HG03460 (cell line): Measurements from ENCODE around the gene CDKAL1.
"Not testable (repeated sequence)": the region's sequence is repeated elsewhere in the genome, so short reads cannot be mapped to it uniquely, and the experiment has no call there.

Source experiments
- ATAC-seq: cut with Tn5 transposase; IDR thresholded peaks from one replicate; pipeline ENCODE4 v1.9.1; 2021; ENCODE audit not compliant: unreplicated experiment

The CDKAL1 gene

DNA sequence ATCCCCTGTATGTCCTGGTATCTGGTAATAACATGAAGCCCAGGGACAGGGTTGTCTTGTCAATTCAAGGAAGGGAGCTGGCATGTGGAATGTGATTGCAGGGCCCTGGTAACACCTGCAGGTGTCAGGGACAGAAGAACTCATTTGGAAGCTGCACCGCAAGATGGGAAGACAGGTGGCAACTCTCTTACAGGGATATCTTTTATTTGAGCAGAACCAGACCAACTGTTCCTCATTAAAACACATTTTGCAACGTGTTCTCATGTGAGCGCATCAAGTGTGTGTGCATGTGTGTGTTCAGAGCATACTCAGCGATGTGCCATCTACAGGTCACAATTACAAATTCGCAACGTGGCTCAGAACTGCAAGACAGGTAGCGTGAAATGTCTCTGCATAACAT, 688.4 kb downstream of the CDKAL1 start:
- ATAC-seq = no peak

DNA sequence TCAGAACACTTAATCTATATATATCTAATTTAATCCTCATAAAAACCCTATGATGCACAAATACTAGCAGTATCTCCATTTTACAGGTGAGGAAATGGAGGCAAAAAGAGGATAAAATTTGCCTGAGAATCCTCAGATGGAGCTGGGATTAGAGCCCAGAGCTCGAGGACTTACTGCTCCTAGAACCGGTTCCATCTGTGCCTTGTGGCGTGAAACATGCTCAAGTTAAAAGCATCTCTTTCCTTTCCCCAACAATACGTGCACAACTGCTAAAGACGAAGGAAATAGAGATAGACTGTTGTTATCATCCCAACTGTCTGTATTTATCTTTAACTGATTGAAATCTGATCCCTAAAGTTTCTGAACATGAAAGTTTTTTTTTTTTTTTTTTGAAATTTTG, 691.7 kb downstream of the CDKAL1 start:
- ATAC-seq = no peak

DNA sequence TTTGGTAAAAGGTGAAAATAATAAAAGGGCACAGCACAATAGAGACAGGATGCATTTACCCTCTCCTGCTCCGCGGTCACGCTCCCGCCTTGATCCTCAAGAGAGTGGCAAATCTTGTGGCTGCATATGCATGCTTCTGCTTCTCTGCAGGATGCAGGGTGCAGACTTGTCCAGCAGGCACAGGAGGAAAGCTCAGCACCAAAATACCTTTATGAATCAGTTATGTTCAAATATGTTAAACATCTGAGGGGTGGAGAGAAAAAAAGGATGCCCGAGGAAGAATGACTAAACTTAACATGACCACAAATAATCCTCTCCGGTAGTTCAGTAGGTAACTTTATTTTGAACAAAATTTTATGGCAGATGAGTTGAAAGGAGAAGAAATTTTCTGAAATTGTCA, 693.2 kb downstream of the CDKAL1 start:
- no peak for ATAC-seq

DNA sequence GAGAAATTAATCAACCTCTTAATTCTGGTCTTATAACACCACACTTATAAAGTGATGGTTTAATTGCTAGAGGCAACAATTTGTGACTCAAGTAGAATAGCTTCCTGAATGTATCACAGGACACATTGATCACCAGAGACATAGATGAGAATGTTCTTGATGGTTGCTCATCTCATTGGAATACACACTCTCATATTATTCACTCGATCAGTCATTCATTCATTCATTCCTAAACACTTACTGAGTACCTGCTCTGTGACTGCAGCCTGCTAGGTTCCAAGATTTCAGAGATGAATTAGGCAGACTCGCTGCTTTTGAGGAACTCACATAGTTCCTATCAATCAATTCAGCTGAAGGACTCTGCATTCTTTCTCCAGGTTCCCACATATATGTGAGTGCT, 694.2 kb downstream of the CDKAL1 start:
- ATAC-seq = no peak

DNA sequence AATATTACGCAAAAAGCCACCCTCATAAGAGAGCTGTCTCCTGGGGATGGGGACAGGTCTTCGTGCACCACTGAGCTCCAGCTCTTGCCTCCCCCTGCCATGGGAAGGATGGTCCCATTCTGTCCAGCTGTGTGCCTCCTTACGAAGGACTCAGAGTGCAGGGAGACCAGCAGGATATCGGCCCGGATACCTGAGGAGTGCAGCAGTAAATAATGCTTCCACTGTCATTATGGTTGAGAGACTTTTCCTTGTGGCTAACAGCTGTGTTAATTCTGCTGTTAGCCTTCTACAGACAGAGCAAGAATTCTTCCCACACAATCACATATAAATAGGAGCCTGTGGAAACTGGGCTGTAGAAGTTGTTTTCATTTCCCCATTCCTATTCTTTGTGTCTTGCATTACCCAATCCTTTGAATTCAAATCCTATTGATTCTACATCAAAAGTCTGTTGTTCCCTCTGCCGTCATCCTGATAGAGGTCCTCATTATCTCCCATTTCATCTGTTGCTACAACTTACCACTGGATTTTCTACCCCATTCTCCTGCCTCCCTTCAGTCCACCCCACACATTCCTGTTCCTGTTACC, 694.7 kb downstream of the CDKAL1 start:
- ATAC-seq = no peak

DNA sequence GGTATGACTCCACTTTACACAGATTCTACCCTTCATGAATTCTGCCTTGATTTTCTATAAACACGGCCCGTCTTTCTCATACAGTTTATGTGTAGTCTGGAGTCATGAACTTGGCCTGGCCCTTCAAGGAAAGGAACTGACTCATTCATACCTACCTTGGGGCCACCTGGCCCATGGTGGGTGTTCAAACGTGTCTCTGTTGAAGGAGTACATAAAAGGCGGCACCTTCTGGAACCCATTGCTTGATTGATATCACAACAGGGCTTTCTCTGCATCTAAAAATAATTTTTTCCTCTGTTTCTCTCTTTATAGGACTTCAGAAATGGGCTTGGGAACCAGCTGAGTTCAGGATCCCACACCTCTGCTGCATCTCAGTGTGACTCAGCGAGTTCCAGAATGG, 696.3 kb downstream of the CDKAL1 start:
- no peak for ATAC-seq

DNA sequence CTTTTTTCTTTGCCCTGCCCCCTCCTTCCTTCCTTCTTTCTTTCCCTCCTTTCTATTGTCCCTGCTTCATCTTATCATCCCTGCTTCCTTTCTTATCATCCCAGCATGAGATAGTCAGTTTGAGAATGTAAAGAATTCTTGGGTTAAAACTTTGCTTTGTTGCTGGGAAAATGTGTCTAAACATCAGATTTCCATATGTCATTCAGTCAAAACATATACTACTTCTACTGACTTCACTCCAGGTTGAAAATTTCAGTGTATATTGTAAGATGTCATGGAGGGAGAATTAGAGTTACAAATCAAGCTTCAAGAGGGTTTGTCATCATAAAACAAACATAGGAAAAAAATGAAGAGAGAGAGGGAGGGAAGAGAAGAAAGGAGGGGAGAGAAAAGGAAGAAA, 700.9 kb downstream of the CDKAL1 start:
- no peak for ATAC-seq

DNA sequence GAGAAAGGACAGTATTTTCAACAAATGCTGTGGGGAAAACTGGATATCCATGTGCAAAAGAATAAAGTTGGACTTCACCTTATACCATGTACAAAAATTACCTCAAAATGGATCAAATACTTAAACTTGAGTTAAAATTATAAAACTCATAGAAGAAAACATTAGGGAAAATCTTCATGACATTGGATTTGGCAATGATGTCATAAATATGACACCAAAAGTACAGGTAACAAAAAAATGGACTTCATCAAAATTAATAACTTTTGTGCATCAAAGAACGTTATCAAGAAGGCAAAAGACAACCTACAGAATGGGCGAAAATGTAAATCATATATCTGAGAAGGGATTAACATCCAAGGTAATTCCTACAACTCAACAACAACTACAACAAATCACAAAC, 704.0 kb downstream of the CDKAL1 start:
- ATAC-seq = no peak

DNA sequence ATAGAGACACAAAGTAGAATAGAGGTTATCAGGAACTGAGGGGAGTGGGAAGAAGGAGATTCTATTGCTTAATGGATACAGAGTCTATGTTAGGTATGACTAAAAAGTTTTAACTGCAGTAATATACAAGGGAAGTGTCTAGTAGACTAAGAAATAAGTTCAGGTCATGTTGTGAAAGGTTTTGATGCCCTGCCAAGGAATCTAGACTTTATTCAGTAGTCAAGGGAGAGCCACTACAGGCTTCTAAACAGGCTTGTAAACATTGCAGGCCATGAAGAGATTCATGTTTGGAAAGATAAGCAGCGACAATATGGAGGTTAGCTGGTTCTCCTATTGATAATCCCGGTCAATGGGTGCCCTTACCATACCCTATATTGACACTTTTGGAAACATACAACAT, 706.5 kb downstream of the CDKAL1 start:
- no peak for ATAC-seq

DNA sequence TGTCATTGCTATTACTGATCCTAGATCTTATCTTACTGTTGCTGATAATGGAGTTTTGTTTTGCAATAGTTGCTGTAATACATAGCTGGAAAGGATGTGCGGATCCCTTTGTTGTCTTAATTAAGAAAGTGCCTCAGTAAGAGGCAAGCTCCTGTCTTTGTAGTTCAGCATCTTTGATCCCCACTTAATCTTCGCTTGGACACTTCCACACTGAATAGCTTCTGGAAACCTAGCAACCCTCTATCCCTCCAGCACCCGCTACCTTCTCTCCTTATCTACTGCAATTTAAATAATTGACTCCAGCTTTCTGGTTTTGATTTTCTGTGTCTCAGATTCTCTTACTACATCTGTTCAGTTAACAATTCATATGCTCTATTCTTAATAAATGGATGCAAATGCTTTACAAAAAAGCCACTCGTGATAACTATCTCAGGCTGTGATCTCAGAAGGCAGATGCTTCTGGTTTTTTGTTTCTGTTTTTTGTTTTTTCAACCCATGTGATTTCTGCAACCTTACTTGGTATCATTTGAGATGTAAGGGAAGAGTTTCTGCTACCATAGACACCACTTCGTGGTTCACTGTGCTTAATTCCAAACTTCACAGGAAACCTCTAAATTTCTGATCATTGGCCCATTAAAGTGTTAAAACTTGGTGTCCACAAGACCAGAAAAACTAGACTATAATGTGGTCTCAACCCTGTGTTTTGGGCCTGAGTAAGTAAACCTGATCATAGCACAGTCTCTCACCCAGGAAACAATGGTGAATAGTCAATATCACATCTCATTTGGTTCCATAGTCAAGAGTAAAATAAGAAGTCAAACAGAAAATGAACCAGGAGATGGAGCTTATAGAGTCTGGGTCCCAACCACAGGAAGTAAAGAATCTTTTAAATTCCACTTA, 707.2 kb downstream of the CDKAL1 start:
- ATAC-seq = no peak

DNA sequence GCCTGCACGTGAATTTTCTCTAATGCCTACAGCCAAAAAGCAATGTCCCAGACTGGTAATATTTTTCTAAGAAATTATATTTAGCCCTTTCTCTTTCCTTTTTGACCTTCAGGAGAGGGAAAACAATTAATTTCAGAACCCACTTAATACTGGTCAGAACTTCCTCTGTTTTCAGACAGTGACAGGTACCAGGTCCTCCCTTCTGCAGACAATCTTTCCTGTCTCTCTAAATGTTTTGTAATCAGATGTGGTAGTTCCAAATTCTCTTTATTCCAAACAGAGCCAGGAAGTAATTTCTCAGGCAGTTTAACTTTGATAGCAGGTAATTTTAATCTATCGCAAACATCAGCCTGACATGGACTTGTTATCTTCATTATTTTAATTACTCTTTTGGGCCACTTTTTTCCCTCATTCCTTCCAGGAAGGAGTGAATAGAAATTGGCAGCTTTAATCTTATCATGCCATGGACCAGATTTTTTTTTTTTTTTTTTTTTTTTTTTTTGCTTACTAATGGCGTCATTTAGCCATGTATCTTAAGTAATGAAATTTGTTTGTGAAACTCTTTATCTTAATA, 710.7 kb downstream of the CDKAL1 start:
- ATAC-seq = no peak

DNA sequence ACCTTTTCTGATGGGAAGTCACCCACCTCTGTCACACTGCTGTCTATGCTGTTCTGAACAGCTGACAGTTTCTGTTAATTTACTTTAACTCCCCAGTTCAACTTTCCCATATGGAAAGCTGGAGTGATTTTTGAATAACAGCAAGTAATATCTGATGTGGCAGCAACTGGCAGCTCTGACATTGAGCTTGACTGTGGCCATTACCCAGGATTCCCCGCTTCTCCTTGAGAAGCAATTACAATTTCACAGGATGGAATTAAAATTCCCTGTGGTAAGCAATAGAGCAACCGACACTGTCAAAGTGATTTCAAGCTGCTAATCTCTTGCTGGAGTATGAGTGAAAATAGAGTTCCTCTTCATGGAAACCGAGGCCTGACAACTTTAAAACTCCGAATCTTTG, 711.2 kb downstream of the CDKAL1 start:
- ATAC-seq = no peak

DNA sequence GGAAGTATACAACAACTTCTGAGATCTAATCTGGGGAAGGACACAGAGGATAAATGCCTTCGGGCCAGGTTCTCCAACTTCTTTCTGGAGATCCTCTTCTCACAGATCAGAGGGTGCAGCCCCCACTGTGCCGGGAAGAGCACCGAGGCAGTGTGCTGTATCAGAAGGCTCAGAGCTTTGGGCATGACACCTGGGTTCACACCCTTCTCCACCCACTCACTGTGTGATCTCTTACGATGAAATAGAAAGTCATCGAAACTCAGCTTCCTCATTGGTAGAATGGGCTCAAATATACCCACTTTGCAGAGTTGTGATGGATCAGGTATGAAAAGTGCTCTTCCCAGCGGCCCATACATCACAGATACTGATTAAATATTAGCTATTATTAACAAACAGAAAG, 711.8 kb downstream of the CDKAL1 start:
- no peak for ATAC-seq

DNA sequence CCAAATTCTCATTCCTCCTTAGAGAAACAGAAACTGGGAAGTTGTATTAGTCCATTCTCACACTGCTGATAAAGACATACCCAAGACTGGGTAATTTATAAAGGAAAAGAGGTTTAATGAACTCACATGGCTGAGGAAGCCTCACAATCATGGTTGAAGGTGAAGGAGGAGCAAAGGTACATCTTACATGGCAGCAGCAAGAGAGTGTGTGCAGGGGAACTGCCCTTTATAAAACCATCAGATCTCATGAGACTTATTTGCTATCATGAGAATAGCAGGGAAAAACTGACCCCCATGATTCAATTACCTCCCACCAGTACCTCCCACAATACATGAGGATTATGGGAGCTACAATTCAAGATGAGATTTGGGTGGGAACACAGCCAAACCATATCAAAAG, 720.2 kb downstream of the CDKAL1 start:
- not testable (repeated sequence) for ATAC-seq

DNA sequence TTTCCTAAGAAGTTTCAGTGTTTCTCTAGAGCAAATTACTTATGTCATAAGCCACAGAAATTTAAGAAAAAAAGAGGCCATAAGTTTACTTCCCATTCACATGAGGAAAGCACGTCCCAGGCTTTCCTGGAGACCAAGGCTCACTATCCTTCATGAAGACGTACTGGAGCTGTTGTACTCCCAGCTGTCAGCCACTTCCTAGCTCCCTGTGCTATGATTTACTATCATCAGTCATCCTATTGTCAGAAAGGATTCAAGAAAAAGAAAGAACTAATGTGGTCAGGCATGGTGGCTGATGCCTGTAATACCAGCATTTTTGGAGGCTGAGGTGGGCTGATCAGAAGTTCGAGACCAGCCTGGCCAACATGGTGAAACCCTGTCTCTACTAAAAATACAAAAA, 721.9 kb downstream of the CDKAL1 start:
- no peak for ATAC-seq

DNA sequence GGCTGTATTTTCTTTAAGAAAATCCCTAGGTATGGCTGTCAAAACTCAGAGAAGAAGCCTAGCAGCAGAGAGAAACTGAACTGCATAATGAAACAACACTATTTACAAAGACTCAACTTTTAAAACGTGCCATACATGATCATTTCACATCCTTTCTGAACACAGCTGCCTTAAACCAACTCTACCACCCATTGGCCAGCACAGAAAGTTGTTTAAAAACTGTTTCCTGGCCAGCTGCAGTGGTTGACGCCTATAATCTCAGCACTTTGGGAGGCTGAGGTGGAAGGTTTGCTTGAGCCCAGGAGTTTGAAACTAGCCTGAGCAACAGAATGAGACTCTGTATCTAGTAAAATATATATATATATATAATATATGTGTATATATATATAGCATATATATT, 722.9 kb downstream of the CDKAL1 start:
- ATAC-seq = no peak

DNA sequence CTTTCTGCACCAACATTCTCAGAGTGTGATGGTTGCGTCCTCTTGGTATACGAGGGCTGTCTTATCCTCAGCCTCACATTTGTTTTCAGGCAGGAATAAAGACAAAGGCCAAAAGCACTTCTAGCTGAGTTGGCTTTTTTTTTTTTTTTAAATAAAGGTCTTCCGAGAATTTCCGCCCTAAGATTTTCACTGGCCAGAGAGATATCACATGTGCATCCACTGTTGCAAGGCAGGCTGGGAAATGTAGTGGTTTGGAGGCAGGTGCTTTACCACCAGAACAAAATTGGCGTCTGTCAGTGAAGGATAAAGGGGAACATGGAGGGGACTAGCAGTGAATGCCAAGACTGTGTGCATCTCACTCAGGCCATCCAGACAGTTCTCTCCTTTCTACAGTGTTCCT, 724.4 kb downstream of the CDKAL1 start:
- no peak for ATAC-seq

DNA sequence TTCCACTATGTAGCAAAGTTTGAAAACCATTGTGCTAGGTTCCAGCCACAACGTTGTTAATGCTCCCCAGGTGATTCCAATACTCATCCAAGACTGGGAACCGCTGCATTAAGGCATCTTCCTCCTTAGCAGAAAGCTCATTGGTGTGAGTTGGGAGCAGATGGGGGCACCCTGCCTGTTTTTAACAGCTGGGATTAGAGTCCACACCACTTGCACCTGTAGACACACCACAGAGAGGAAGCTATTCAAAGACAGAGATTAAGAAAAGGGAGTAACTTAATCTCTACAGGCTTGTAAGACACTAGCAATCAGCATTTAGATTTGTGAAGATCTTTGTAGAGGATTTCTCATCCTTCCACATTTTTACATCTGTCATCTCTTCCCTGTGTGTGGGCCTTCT, 725.4 kb downstream of the CDKAL1 start:
- no peak for ATAC-seq

DNA sequence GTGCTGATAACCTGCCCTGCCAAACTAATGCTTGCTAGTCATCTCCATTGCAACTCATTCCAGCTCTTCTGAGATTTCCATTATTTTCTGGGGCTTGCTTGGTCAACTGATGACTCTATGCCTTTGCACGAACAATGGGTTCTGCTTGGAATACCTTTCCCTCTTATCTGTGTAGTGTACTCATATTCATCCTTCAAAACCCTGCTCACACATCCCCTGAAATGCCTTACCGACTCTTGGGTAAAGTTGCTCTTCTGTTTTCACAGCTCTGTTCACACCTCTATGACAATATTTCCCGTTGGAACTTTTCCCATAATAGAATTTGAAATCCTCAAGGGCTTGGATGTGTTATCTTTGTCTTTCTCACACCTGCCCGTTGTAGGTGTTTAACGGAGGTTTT, 728.2 kb downstream of the CDKAL1 start:
- ATAC-seq = no peak

DNA sequence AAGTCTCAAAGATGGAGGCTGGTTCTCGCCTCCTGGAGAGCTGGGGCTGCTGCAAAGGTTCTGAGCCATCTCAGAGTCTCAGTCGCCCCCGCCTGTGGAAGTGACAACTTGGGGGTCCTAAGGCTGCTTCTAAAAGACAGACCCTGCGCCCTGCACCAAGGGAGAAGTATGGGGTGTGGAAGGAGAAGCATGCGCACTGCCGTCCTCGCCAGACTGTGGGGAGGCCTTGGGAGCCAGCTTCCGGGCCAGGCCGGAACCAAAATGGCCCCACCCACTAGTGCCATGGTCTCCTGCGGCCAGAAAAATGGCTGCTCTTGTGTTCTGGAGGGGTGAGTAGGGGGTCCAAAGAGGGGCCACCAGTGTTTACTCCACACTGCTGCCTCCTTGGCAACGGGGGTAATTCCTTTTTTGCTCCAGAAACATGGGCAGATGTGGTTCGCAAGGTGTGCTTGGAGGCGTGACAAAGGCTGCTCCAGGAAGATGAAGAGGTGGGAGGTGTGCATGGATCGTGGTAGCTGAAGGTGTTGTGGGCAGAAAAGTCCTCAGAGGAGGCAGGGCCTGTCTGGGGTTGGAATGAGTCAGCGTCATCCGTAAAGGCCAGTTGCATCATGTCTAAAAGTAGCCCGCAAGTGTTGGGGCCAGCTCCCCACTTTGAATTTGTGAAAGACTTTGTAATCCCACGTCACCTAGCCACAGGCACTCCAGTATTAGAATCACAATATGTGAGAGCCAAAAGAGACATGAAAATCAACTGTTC, 729.5 kb downstream of the CDKAL1 start:
- no peak for ATAC-seq

DNA sequence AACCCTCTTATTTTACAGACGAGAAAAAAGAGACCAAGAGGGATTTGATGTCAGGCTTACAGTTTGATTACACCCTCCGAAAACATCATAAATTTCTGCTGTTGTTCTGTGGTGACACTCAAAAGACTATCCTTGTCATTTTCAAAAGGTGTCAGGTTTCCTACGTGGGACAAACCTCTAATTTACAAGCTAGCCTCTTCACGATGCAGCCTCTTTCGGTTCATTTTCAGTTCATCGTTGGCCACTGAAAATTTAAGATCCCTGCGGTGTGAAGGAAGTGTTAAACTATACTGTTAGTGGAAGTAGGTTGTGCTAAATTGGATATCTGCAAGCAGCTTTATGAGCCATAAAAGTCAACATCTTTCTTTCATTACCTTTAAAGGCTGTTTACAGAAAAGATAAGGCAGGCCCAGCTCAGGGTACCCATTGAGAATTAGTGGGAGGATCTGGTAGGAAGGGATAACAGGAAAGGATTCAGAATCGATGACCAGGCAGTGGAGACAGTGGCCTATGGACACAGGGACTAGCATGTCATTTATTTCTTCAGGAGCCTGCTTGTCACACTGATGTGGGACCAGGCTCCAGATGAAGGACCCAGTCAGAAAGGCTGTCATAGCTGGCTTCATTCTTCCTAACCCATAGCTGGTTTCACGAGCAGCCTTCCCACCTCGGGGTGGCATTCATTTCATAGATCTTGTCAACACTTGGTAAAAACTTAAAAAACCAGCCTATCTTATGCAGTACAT, 730.2 kb downstream of the CDKAL1 start:
- no peak for ATAC-seq
